H1 (cell line): ENCODE measurements around the gene DBR1.

Source experiments
- ATF2 ChIP-seq: IDR thresholded peaks from 2 replicates; pipeline ENCODE4 v1.6.1; 2012; ENCODE audit warnings: low read length, inconsistent platforms
- CBX8 ChIP-seq: fragments of 300-800, 300-1000 bp; sonication (generic); IDR thresholded peaks from 2 replicates; pipeline ENCODE4 v1.7.1; 2016; ENCODE audit warnings: low read depth, low read length, borderline replicate concordance
- CREB1 ChIP-seq: IDR thresholded peaks from 2 replicates; pipeline ENCODE4 v1.6.1; 2012; ENCODE audit warnings: inconsistent platforms
- EZH2 ChIP-seq: fragments of 200-600 bp; sonication (generic); IDR thresholded peaks from 2 replicates; pipeline ENCODE4 v1.7.1; 2012; ENCODE audit warnings: low read depth, mild to moderate bottlenecking, moderate library complexity, low read length, inconsistent platforms; ENCODE audit not compliant: severe bottlenecking
- GABPA ChIP-seq: IDR thresholded peaks from 2 replicates; pipeline ENCODE4 v1.6.1; 2011; ENCODE audit warnings: mild to moderate bottlenecking, low read length, moderate library complexity, borderline replicate concordance; ENCODE audit not compliant: insufficient read depth
- JUND ChIP-seq: IDR thresholded peaks from 2 replicates; pipeline ENCODE4 v1.6.1; 2011; ENCODE audit warnings: mild to moderate bottlenecking, improper control_type of control experiment, low read length
- MAX ChIP-seq: IDR thresholded peaks from 2 replicates; pipeline ENCODE4 v1.6.1; 2012; ENCODE audit warnings: inconsistent platforms
- SP1 ChIP-seq: IDR thresholded peaks from 2 replicates; pipeline ENCODE4 v1.6.1; 2011; ENCODE audit warnings: low read depth, low read length
- YY1 ChIP-seq: IDR thresholded peaks from 2 replicates; pipeline ENCODE4 v1.6.1; 2011; ENCODE audit warnings: low read depth, mild to moderate bottlenecking, low read length
- TF ChIP-seq, protein P1 (sequence below), 3 experiments: IDR thresholded peaks; 1 replicate in 2 of 3; 2 replicates in 1 of 3; pipeline versions ENCODE4 v1.5.1 to v1.6.1; 2011; ENCODE audit warnings: low read length in 3 of 3, mild to moderate bottlenecking in 3 of 3, inconsistent platforms in 2 of 3, low read depth in 1 of 3, moderate library complexity in 1 of 3; ENCODE audit not compliant: insufficient read depth in 1 of 3; ENCODE audit errors: control extremely low read depth in 1 of 3

DNA sequence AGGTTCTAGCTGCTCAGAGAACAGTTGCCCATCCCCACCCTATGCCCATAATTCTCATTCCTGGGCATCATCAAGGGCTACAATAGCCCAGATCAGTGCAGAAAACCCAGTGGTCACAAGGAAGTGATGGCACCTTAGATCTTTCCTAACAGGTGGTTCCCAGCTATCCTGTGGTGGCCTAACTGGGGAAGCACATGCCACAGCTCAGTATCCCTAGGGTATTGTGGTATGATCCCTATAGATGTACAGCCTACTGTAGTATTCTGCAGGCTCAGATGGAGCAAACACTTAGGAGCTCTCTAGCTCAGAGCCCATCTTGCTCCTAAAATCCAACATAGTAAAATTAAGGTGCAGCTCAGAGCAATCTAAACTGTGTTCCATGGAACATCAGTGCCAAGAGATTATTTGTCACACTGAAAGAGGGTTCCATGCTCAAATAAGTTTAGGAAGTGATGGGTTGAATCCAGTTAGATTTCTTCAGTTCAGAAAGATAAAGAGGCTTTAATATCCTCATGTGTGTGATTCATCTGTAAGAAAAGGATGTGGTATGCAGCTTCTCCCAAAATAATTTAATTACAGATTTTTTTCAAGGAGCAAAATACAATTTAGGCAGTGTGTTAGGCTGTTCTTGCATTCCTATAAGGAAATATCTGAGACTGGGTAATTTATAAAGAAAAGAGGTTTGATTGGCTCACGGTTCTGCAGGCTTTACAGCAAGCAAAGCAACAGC lies 46.9 kb downstream of the DBR1 start:
- TF ChIP-seq CREB1 (no peak), CBX8 (no peak), GABPA (no peak), JUND (no peak), ATF2 (no peak), SP1 (no peak), MAX (no peak), YY1 (no peak), EZH2 (no peak)
- TF ChIP-seq, protein P1, sequence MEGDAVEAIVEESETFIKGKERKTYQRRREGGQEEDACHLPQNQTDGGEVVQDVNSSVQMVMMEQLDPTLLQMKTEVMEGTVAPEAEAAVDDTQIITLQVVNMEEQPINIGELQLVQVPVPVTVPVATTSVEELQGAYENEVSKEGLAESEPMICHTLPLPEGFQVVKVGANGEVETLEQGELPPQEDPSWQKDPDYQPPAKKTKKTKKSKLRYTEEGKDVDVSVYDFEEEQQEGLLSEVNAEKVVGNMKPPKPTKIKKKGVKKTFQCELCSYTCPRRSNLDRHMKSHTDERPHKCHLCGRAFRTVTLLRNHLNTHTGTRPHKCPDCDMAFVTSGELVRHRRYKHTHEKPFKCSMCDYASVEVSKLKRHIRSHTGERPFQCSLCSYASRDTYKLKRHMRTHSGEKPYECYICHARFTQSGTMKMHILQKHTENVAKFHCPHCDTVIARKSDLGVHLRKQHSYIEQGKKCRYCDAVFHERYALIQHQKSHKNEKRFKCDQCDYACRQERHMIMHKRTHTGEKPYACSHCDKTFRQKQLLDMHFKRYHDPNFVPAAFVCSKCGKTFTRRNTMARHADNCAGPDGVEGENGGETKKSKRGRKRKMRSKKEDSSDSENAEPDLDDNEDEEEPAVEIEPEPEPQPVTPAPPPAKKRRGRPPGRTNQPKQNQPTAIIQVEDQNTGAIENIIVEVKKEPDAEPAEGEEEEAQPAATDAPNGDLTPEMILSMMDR (IDR thresholded peaks at IDR 0.05; ENCODE audit: control extremely low read depth in 1 of 3, insufficient read depth in 1 of 3, low read depth in 1 of 3, low read length in 3 of 3), result no peak
